ENCODE measurements around the gene PDX1.

DNA sequence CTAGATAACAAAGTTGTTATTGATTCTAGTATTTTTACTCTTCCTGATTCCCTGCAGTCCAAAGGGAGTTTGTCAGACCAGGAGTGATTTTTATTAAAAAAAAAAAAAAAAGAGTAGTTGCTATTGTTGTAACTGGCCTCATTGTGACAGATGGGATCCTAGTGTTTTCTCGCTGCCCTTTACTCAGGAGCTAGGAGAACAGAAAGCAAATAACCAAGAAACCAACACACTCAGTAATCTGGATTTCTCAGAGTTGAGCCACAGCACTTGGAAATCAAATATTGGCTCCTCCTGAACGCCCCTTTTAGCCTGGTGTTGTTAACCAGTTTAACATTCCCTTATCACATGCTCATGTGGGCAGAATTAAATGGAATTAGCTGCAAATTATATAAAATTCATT is 8.3 kb upstream of the PDX1 start:
- TF ChIP-seq, protein P1, sequence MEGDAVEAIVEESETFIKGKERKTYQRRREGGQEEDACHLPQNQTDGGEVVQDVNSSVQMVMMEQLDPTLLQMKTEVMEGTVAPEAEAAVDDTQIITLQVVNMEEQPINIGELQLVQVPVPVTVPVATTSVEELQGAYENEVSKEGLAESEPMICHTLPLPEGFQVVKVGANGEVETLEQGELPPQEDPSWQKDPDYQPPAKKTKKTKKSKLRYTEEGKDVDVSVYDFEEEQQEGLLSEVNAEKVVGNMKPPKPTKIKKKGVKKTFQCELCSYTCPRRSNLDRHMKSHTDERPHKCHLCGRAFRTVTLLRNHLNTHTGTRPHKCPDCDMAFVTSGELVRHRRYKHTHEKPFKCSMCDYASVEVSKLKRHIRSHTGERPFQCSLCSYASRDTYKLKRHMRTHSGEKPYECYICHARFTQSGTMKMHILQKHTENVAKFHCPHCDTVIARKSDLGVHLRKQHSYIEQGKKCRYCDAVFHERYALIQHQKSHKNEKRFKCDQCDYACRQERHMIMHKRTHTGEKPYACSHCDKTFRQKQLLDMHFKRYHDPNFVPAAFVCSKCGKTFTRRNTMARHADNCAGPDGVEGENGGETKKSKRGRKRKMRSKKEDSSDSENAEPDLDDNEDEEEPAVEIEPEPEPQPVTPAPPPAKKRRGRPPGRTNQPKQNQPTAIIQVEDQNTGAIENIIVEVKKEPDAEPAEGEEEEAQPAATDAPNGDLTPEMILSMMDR (conservative IDR thresholded peaks at IDR 0.05; ENCODE audit: low read length): no peak
- no peak for TF ChIP-seq EZH2phosphoT487 (IDR thresholded peaks at IDR 0.05; ENCODE audit: borderline replicate concordance, low read depth, low read length)
